ENCODE data around the gene ZFR2. TPM values are rescaled to one million over a fixed set of nuclear protein-coding genes. Genes with fewer than 3 reads are reported as not detected.

ZFR2 gene
- total RNA-seq, 1 experiment from 2014 or later, result 1.7 TPM

DNA sequence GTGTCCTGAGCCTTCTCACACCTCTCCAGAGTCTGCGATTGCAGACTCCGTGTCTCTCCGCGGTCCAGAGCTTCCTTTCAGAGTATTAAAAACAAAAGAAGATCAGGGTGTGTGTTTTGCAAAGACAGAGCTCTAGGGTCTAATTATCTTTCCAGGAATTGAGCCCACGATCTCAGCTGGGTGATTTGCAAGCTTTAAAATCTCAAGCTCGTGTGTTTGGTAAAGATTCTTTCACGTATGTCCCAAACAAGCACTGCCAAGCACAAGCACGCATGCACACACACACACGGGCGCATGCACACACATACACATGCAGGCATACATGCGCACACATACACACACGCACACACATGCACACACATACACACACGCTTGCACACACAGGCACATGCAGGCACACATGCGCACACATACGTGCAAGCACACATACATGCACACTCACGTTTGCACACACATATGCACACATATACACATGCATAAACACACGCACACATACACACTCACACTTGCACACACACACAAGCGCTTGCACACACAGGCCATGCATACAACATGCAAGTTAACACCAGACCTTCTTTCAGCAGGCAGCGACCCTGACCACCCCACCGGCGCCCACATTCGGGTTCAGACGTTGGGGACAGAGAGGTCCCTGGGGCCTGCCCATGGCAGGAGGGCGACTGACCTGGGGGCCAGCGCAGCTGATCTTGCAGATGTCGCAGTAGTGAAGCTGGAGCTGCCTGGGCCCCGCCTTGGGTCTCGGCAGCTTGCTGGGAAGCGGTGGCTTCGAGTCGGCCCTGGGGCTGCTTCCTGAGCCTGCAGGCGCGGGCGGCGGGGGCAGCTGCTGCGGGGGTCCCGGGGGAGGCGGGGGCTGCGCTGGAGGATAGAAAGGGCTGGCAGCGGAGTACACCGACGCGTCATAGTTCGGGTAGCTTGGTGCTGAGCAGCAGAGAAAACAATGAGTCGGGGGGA, 37.9 kb downstream of the ZFR2 start:
- DNase-seq (ENCODE audit: low spot score), result no peak
- no peaks in the 10 kb centered on the region for H3K4me1 ChIP-seq (ENCODE audit: insufficient read depth, low read length, poor library complexity, severe bottlenecking)
- H3K9me3 ChIP-seq (ENCODE audit: low read depth, low read length, poor library complexity, severe bottlenecking), result no peaks in the 10 kb centered on the region
- POLR2A ChIA-PET (ENCODE audit: low non-redundant PET), result interaction anchor here (0.6 kb wide), 1 partner anchor 155 kb away, joined by 3 read pairs; the partner anchor contains the start of gene EEF2
- no peaks in the 10 kb centered on the region for H3K27me3 ChIP-seq (replicated peaks; ENCODE audit: insufficient read depth, low read depth, low read length, poor library complexity)
- intact Hi-C loops (cut with micrococcal nuclease; ENCODE audit: unreplicated experiment), result no loop called here
- no peak overlapping the region for H3K4me3 ChIP-seq (ENCODE audit: low read depth, low read length, poor library complexity, severe bottlenecking)
- no peak overlapping the region for H3K27ac ChIP-seq (ENCODE audit: low read depth, low read length, poor library complexity, severe bottlenecking)
- no TSS peak for BruUV-seq (replicated peaks)
- no peak for TF ChIP-seq EZH2 (IDR thresholded peaks at IDR 0.05; ENCODE audit: borderline replicate concordance, low read depth, low read length, poor library complexity, severe bottlenecking)
- TF ChIP-seq, protein P1, sequence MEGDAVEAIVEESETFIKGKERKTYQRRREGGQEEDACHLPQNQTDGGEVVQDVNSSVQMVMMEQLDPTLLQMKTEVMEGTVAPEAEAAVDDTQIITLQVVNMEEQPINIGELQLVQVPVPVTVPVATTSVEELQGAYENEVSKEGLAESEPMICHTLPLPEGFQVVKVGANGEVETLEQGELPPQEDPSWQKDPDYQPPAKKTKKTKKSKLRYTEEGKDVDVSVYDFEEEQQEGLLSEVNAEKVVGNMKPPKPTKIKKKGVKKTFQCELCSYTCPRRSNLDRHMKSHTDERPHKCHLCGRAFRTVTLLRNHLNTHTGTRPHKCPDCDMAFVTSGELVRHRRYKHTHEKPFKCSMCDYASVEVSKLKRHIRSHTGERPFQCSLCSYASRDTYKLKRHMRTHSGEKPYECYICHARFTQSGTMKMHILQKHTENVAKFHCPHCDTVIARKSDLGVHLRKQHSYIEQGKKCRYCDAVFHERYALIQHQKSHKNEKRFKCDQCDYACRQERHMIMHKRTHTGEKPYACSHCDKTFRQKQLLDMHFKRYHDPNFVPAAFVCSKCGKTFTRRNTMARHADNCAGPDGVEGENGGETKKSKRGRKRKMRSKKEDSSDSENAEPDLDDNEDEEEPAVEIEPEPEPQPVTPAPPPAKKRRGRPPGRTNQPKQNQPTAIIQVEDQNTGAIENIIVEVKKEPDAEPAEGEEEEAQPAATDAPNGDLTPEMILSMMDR (conservative IDR thresholded peaks at IDR 0.05; ENCODE audit: low read depth, low read length), result no peak
- H3K36me3 ChIP-seq (ENCODE audit: insufficient read depth, low read length, poor library complexity, severe bottlenecking), result no peaks in the 10 kb centered on the region
- CTCF ChIA-PET, result no interaction called here

- CTCF ChIA-PET, result no interaction called here
Measured at GRCh38 chr19:3827306-3827705, 41.5 kb downstream of the ZFR2 start.

GRCh38 chr19:3826163-3826562, 42.7 kb downstream of the ZFR2 start:
- no peak overlapping the region for H3K4me3 ChIP-seq (ENCODE audit: low read depth, low read length, poor library complexity, severe bottlenecking)
- H3K9me3 ChIP-seq (ENCODE audit: low read depth, low read length, poor library complexity, severe bottlenecking), result no peaks in the 10 kb centered on the region
- POLR2A ChIA-PET (ENCODE audit: low non-redundant PET), result no interaction called here
- H3K36me3 ChIP-seq (ENCODE audit: insufficient read depth, low read length, poor library complexity, severe bottlenecking), result no peaks in the 10 kb centered on the region
- H3K27ac ChIP-seq (ENCODE audit: low read depth, low read length, poor library complexity, severe bottlenecking), result no peak overlapping the region
- intact Hi-C loops (cut with micrococcal nuclease; ENCODE audit: unreplicated experiment), result no loop called here
- no TSS peak for BruUV-seq (replicated peaks)
- no peak for DNase-seq (ENCODE audit: low spot score)
- CTCF ChIA-PET, result no interaction called here
- H3K4me1 ChIP-seq (ENCODE audit: insufficient read depth, low read length, poor library complexity, severe bottlenecking), result no peaks in the 10 kb centered on the region
- TF ChIP-seq, protein P1 (conservative IDR thresholded peaks at IDR 0.05; ENCODE audit: low read depth, low read length), result no peak
- no peak for TF ChIP-seq EZH2 (IDR thresholded peaks at IDR 0.05; ENCODE audit: borderline replicate concordance, low read depth, low read length, poor library complexity, severe bottlenecking)
- H3K27me3 ChIP-seq (replicated peaks; ENCODE audit: insufficient read depth, low read depth, low read length, poor library complexity), result no peaks in the 10 kb centered on the region

More at GRCh38 chr19:3827306-3827705, 41.5 kb downstream of the ZFR2 start:
- no TSS peak for BruUV-seq (replicated peaks)
- POLR2A ChIA-PET (ENCODE audit: low non-redundant PET), result no interaction called here
- no peaks in the 10 kb centered on the region for H3K4me1 ChIP-seq (ENCODE audit: insufficient read depth, low read length, poor library complexity, severe bottlenecking)
- H3K4me3 ChIP-seq (ENCODE audit: low read depth, low read length, poor library complexity, severe bottlenecking), result no peak overlapping the region
- no peak for DNase-seq (ENCODE audit: low spot score)
- no peak for TF ChIP-seq EZH2 (IDR thresholded peaks at IDR 0.05; ENCODE audit: borderline replicate concordance, low read depth, low read length, poor library complexity, severe bottlenecking)
- TF ChIP-seq, protein P1 (conservative IDR thresholded peaks at IDR 0.05; ENCODE audit: low read depth, low read length), result no peak
- no peak overlapping the region for H3K27ac ChIP-seq (ENCODE audit: low read depth, low read length, poor library complexity, severe bottlenecking)
- no peaks in the 10 kb centered on the region for H3K36me3 ChIP-seq (ENCODE audit: insufficient read depth, low read length, poor library complexity, severe bottlenecking)
- intact Hi-C loops (cut with micrococcal nuclease; ENCODE audit: unreplicated experiment), result no loop called here
- H3K9me3 ChIP-seq (ENCODE audit: low read depth, low read length, poor library complexity, severe bottlenecking), result no peaks in the 10 kb centered on the region
- no peaks in the 10 kb centered on the region for H3K27me3 ChIP-seq (replicated peaks; ENCODE audit: insufficient read depth, low read depth, low read length, poor library complexity)
